NCI-H524 (cell line): ENCODE measurements around the gene GFOD1.

Experiments
- DNase-seq, 2 experiments: peaks; one replicate each; lab custom pipeline; 2025; lab: John Stamatoyannopoulos, UW

GFOD1 gene, protein sequence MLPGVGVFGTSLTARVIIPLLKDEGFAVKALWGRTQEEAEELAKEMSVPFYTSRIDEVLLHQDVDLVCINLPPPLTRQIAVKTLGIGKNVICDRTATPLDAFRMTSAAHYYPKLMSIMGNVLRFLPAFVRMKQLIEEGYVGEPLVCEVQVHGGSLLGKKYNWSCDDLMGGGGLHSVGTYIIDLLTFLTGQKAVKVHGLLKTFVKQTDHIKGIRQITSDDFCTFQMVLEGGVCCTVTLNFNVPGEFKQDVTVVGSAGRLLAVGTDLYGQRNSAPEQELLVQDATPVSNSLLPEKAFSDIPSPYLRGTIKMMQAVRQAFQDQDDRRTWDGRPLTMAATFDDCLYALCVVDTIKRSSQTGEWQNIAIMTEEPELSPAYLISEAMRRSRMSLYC

DNA sequence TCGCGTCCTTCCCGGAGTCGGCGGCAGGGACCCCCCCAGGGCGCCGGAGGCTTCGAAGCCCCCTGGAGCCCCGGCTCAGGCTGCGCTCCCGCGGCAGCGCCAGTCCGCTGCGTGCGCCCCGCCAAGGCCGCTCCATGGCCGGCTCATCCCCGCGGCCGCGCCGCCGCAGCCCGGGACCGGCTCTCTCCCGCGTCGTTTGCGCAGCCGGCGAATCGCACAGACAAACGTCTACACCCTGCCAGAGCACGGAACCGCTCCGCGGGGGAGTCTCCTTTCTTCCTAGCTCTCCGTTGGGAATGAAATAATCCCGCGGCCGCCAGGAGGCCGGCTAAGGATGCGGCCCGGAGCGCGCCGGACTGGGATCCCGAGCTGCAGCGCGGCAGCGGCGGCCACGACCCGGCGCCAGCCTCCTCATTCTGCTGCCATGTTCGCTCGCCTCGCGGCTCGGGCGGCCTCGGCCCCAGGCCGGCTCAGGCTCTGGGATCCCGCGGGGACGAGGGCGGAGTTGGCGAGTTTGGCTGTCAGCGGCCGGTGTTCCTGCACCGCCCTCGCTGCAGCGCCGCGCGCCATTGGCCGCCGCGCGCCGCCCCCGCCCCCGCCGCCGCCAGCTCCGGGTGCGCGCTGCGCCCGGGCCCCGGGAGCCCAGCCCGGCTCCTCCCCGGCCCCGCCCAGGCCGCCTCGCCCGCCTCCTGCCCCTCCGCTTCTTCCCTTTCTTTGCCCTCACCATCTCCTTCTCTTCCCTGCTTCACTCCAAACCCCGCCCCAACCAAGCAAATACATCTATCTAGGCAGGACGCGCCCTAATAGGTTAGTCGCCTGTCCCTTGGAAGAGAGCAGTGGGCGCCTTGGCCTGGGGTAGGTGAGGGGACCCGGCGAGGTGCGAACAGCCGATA lies at the start of gene GFOD1:
Gene GFOD1, minus strand, starts transcription at position 479 of the 893 bp plus-strand sequence. CDS start 710 bp downstream, outside the sequence.
- peak; percentile 84 to 89 for DNase-seq

DNA sequence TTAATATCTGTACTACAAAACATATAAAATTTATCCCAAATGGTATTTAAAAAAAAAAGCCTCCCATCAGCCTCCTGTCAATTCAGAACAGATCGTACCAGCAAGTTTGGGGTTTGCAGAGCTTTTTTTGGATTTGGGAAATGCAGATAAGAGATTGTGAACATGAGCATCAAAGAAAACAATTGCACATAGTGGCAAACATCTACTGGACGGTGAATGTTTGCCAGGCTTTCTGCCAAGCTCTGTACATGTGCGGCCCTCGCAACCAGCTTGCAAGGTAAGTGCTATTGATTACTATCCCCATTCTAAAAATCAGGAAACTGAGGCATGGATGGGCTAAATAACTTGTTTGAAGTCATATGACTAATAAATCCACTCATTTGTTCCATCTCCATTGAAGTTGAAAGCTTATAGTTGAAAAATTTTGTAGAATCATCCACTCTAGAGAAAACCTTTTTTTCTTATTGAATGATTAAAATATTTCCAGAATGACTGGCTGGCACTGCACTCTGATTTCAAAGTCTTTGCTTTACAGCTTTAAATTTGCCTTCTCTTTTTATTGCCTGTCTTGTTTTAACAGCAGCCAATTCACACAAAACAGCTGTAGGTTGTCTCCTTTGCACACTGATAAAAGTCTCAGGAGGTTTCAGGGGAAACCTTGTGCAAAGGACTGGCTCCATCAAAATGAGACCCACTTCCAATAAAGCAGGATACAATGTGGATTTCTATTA lies 49.6 kb upstream of the GFOD1 start:
- DNase-seq: no peak

DNA sequence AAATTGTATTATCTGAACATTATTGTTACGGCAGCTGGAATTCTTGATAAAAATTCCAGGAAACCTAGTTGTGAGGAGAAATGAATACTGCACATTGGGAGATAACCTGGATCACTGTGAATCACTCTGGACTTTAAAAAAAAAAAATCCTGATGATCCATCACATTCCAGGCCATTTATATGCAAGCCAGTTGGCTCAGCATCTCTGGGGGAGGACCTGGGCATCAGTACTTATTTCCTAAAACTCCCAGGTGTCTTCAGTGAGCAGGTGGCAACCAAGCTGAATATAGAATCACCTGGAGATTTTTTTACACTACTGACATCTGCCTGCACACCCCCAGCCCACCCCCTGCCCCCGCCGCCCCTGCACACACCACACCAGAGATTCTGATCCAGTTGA lies 47.9 kb upstream of the GFOD1 start:
- no peak for DNase-seq

DNA sequence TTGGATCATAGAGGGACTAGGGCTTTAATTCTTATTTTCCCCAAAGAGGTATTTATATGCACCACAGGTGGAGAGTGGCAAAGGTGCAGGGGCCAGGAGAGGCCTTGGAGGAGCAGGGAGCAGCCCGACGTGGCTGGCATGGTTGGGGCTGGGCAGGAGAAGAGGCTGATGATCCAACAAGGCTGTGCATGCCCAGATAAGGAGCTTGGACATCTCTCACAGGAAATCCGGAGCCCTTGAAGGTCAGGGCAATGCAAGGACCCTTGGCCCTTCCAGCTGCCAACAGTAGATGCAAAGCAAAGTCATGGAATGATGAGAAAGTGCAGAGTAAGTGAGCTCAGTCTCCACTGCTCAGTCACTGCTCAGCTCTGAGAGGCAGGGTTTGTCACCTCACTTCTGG lies 47.1 kb upstream of the GFOD1 start:
- DNase-seq: no peak

DNA sequence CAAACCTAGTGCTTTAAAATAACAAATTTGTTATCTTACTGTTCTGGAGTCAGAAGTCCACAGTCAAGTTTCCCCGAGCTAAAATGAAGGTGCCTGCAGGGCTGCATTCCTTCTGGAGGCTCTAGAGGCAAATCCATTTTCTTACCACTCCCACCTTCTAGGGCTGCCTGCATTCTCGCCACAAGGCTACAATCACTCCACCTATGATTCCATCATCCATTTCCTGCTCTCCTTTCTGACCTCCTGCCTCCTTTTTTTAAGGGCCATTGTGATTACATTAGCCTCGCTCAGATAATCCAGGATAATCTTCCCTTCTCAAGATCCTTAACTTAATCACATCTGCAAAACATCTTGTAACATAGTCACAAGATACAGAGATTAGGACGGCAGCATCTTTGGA lies 44.6 kb upstream of the GFOD1 start:
- DNase-seq: peak; percentile 82 to 97

DNA sequence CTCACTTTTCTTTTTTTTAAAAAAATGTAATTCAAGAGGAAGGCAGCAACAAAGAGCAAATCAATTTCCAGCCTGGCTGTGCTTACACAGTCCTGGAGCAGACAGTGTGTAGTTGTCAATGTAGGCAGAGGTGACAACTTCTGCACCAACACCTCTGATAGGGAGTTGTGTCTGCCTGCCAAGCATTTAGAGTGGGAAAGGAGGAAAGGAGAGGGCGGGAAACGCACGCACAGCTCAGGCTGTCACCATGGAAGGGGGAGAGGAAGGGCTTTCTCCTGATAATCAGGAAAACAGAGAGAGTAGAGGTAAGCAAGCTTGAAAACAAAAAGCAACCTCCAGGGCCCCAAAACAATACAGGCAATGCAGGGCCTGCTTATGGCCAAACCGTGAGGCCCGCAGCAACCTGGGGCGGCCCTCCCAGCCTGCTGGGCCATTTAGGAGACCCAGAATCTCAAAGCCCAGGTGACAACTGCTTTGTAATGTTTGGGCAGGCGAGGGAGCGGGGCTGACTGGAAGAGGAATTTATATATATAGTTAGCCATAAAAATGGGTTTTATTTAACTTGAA lies 41.5 kb upstream of the GFOD1 start:
- DNase-seq: no peak

DNA sequence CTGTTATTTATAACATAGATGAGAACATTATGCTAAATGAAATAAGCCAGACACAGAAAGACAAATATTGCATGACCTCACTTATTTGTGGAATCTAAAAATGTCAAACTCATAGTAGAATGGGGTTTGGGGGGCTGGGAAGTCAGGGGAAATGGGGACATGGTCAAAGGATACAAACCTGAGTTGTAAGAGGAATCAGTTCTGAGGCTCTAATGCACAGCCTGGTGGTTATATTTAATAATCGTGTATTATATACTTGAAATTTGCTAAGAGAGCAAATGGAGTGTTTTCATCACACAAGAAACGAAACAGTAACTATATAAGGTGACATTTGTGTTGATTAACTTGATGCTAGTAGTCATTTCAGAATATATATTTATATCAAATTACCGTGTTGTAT lies 40.8 kb upstream of the GFOD1 start:
- no peak for DNase-seq

DNA sequence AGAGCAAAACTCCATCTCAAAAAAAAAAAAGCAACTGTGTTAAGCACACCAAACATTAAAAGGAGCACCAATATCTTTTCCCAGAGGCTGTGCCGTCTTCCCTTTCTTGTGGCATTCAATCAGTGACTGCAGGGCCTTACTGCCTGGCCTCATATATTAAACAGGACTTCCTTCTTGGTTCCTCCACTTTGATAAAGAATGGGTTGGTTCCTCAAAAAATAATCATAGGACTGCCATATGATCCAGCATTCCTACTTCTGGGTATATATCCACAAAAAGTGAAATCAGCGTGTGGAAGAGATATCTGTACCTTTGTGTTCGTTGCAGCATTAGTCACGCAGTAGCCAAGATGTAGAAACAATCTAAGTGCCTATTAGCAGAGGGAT lies 40.3 kb upstream of the GFOD1 start:
- no peak for DNase-seq

DNA sequence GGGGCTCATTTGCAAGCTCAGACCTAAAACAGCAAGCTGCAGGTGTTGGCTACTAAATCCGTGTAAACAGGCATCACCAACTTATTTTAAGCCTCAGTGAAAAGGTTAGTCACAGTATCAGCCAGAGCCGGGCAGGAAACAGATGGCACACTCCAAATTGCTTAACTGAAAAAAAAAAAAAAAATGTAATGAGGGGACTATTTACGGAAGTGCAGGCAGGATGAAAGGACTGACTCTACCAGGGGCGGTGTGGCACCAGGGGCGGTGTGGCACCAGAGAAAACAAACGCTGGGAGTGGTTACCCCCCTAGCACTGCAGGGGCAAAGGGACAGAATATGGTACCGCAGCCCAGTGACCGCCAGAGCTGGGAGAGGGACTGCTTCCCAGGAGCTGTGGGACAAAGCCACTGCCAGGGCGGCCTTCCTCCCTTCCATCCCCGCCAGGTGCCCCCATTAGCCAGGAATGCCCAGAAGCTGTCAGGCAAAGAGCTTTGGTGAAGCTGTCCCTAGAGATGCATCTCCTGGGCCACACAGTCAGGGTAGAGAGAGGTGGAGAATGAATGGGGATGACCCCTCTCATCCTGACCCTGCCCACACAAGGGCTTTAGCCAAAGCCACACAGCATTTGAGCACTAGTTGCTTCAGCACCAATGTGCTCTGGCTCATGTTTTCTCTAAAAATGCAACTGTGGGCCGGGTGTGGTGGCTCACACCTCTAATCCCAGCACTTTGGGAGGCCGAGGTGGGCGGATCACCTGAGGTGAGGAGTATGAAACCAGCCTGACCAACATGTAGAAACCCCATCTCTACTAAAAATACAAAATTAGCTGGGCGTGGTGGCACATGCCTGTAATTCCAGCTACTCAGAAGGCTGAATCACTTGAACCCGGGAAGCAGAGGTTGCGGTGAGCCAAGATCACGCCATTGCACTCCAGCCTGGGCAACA lies 39.6 kb upstream of the GFOD1 start:
- DNase-seq: peak; percentile 88 to 92

DNA sequence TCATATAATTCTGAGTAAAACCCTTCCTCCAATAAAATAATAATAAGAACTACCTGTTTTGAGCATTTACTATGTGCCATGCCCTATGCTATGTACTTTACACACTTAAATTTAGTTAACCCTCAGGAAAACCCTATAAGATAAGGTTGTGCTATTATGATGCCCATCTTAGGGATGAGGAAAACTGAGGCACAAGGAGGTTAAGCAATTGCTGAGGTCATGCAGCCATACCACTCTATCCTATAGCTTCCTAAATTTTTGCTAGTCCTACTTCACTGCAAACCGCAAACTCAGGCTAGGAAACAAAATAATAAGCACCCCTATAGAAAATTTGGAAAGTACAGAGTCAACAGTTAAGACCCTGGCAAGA lies 38.9 kb upstream of the GFOD1 start:
- DNase-seq: no peak

DNA sequence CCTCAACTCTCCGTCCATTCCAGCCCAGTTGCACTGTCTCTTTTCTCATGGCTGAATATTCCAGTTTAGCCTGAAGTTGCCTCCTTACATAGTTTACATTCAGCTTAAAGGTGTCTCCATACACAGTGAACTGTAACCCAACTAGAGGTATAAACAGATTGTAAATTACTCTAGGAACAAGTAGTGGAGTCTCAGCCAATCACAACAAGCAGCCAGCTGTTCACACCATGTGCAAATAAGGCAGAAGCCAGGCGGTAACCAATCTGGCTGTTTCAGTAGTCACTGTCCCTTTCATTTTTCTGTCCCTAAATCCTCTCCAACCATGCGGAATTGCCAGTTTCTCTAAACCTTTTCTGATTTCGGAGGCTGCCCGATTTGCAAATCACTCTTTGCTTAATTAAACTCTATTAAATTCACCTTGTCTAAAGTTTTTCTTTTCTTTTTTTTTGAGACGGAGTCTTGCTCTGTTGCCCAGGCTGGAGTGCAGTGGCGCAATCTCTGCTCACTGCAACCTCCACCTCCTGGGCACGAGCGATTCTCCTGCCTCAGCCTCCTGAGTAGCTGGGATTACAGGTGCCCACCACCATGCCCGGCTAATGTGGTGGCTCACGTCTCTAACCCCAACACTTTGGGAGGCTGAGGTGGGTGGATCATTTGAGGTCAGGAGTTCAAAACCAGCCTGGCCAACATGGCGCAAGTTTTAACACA lies 37.6 kb upstream of the GFOD1 start:
- DNase-seq: peak; percentile 30 to 69

DNA sequence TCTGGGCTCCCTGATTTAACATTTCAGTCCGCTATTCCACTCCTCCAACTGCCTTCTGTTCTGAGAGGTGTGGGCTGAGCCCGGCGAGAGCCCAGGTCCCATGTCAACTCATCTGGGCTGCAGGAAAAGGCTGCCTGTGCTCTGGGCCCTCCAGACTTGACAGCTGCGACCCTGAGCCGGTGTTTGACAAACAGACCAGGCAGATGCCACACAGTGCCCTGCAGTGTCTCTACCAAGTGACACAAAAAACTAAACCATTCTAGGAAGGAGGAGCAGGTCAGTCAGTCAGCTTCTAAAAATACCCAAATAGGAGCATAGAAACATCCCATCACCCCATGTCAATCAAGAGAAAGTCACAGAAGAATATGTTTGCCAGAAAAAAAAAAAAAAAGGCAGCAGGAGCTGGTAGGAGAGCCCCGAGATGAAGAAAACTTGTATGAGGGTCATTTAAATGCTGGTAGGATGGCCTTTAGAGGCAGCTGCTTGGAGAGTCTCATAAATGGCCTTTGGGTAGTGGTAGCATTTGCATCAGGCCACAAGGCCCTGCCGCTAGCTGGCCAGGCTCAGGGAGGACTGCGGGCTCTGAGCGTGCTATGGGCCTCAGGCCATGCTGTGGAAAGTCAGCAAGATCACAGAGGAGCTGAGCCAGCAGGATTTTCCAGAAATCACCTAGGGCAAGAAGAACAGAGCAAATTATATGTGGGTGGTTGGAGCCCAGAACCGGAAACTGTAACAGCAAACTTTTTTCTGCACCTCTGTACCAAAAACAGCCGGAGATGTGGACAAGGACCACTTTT lies 36.6 kb upstream of the GFOD1 start:
- peak; percentile 41 to 72 for DNase-seq

DNA sequence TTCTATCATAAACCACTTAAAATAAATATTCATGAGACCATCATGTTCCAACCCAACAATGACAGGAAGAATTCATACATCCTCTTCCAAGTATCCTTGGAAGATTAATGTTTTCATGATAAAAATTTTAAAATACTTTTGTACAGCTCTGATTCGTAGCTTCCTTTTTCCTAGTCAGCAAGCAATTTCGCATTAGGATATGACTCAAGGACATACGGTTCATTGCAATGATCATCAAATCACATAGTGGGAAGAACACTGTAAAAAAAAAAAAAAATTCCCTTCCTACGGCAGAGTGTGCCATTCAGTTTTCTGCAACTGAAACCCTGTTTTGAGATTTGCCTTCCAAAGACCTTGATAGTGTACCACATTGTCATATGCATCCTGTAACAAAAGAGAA lies 35.3 kb upstream of the GFOD1 start:
- DNase-seq: no peak

DNA sequence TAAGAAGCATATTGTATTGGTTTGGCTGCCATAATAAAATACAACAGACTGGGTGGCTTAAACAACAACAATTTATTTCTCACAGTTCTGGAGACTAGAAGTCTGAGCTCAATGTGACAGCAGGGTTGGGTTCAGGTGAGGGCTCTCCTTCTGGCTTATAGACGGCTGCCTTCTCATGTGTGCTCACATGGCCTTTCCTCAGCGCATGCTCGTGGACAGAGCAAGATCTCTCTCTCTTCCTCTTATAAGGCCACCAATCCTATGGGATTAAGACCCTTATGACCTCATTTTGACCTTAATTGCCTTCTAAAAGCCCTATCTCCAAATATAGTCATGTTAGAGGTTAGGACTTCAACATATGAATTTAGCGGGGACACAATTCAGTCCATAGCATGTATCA lies 32.4 kb upstream of the GFOD1 start:
- no peak for DNase-seq

DNA sequence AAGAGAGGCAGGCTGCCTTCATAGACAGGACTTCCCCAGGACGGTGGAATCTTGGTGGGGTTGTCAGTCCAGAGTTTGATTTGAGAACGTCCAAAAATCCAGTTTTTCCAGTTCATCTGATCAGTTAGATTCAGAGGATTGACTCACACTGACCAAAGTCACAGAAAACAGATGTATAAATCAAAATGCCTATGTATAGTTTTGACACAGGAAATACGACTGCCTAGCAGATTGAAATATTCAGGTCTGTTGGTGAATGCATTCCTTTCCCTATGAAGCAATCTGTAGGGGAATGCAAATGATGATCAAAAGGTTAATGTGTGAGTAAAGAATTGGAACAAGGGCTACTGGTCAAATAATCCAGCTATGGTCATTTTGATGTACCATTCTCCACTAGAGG lies 29.7 kb upstream of the GFOD1 start:
- DNase-seq: no peak

DNA sequence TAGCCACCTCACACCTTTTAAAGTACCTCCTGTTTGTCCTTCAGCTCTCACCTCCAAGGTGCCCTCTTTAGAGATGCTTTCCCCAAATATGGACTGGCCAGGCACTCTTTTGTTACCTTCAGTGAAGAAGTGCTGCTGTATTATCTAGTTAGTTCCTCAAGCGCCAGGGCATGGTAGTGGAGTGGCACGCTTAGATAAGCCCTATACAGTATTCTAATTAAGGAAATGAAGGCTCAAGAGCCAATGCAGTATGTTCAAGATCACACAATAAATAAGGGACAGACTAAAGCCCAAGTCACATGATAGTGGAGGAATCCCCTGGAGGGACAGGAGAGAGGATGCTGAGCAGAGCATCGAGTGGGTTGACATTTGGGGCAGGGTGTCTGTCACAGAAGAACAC lies 28.5 kb upstream of the GFOD1 start:
- peak; percentile 18 to 55 for DNase-seq

DNA sequence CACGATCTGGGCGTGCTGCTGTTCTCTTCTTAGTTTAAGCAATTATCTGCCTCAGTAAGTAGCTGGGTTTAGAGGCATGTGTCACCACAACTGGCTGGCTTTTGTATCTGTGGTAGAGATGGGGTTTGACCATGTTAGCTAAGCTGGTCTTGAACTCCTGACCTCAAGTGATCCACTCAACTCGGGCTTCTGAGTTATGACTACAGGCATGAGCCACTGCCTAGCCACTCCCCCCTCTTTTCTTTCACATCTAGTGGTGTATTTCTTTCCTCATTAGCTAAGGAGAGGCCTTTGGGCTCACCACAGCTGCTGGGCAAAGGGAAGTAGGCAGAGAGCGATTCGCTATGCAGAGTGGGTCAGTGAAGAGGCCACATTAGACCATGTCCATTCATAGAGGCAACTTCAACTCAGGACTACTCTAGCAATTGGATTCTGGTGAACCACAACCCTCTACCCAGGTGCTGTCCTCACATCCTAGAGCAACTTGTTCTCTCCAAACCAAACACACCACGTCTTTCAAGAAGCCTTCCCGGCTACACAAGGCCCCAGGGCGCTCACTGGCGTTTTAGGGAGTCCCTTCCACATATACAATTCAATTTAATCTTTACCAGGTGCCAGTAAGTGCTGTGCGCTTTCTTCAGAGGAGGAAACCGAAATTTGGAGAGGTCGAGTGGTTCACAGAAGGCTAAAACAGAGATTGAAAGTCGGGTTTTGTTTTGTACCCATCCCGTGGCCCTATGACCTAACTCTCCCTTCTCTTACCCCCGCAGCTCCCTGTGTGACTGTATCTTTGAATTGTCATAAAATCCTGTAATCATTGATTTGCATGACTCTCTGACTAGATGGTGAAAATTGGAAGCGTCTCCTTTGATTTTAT lies 26.5 kb upstream of the GFOD1 start:
- DNase-seq: no peak

DNA sequence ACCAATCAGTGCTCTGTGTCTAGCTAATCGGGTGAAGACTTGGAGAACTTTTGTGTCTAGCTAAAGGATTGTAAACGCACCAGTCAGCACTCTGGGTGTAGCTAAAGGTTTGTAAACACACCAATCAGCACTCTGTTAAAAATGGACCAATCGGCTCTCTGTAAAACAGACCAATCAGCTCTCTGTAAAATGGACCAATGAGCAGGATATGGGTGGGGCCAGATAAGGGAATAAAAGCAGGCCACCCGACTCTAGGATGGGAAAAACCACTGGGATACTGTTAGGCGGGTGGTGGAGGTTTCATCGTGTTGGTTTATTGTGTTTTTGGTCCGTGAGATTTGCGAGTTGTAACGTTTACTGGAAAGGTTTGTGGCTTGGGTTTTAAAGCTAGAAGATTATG lies 25.5 kb upstream of the GFOD1 start:
- no peak for DNase-seq
